H1 (cell line): ENCODE data around the gene FBXO46. TPM values are rescaled to one million over a fixed set of nuclear protein-coding genes. Genes with fewer than 3 reads are reported as not detected.

Experiments used
- BCL11A ChIP-seq, 2 experiments: IDR thresholded peaks; one replicate each; pipeline ENCODE4 v1.6.1; 2011; ENCODE audit warnings: low read depth in 2 of 2, low read length in 2 of 2, mild to moderate bottlenecking in 2 of 2
- CBX8 ChIP-seq: fragments of 300-800, 300-1000 bp; sonication (generic); IDR thresholded peaks from 2 replicates; pipeline ENCODE4 v1.7.1; 2016; ENCODE audit warnings: low read depth, low read length, borderline replicate concordance
- EP300 ChIP-seq, 2 experiments: IDR thresholded peaks; 1 replicate in 1 of 2; 2 replicates in 1 of 2; pipeline ENCODE4 v1.6.1; 2011 to 2012; ENCODE audit warnings: low read depth in 2 of 2, low read length in 2 of 2, mild to moderate bottlenecking in 2 of 2, borderline replicate concordance in 1 of 2, inconsistent platforms in 1 of 2, moderate library complexity in 1 of 2
- GTF2F1 ChIP-seq: IDR thresholded peaks from 2 replicates; pipeline ENCODE4 v1.6.1; 2012; ENCODE audit warnings: low read depth, low read length, improper control_type of control experiment, borderline replicate concordance
- HDAC2 ChIP-seq, 2 experiments: fragments of 300-600 bp in 1 of 2; sonication (generic) in 1 of 2; IDR thresholded peaks; 2 replicates each; pipeline ENCODE4 v1.6.1; 2011 to 2012; ENCODE audit warnings: low read depth in 2 of 2, low read length in 2 of 2, mild to moderate bottlenecking in 2 of 2, moderate library complexity in 2 of 2, borderline replicate concordance in 1 of 2, inconsistent platforms in 1 of 2
- KDM1A ChIP-seq: fragments of 200-600, 300-600 bp; sonication (generic); IDR thresholded peaks from 2 replicates; pipeline ENCODE4 v1.7.1; 2016; ENCODE audit warnings: mild to moderate bottlenecking, low read length, borderline replicate concordance
- MAFK ChIP-seq: IDR thresholded peaks from 2 replicates; pipeline ENCODE4 v1.6.1; 2012; ENCODE audit warnings: low read depth, mild to moderate bottlenecking, improper control_type of control experiment, low read length
- POLR2AphosphoS5 ChIP-seq: IDR thresholded peaks from 2 replicates; pipeline ENCODE4 v1.6.1; 2011; ENCODE audit warnings: low read depth, low read length
- RAD21 ChIP-seq, 2 experiments: IDR thresholded peaks in 1 of 2; conservative IDR thresholded peaks in 1 of 2; 2 replicates each; pipeline ENCODE4 v1.6.1; 2011; ENCODE audit warnings: low read depth in 2 of 2, low read length in 2 of 2, improper control_type of control experiment in 1 of 2, inconsistent platforms in 1 of 2, mild to moderate bottlenecking in 1 of 2, moderate library complexity in 1 of 2
- SIN3A ChIP-seq, 2 experiments: IDR thresholded peaks in 1 of 2; conservative IDR thresholded peaks in 1 of 2; 2 replicates each; pipeline ENCODE4 v1.6.1; 2011 to 2012; ENCODE audit warnings: low read length in 2 of 2, improper control_type of control experiment in 1 of 2, low read depth in 1 of 2, mild to moderate bottlenecking in 1 of 2
- TCF12 ChIP-seq: IDR thresholded peaks from 2 replicates; pipeline ENCODE4 v1.6.1; 2011; ENCODE audit warnings: low read depth, mild to moderate bottlenecking, low read length
- YY1 ChIP-seq: IDR thresholded peaks from 2 replicates; pipeline ENCODE4 v1.6.1; 2011; ENCODE audit warnings: low read depth, mild to moderate bottlenecking, low read length
- polyA plus RNA-seq, 7 experiments: library from polyadenylated mRNA; depleted of rRNA in 3 of 7; stranded (reverse) in 5 of 7; unstranded in 2 of 7; fragments of >200 nt in 5 of 7; fragments of 200-250 nt in 2 of 7; gene quantifications; 1 replicate in 5 of 7; 2 replicates in 1 of 7; 4 replicates in 1 of 7; pipeline versions ENCODE4 v1.2.1 to v1.2.3, GENCODE V29; 2011 to 2013; ENCODE audit warnings: missing spikeins in 2 of 7, mixed read lengths in 2 of 7
- total RNA-seq: library from RNA; stranded (reverse); fragmentation: NEBNext Ultra II Directional; extraction: Animal tissue kit (Norgen Biotek cat#: 25700); gene quantifications from 2 replicates; pipeline ENCODE4 v1.2.1, GENCODE V29; 2021
- TF ChIP-seq, protein P1 (sequence below): IDR thresholded peaks from 2 replicates; pipeline ENCODE4 v1.6.1; 2012; ENCODE audit warnings: low read length, inconsistent platforms
- TF ChIP-seq, protein P2 (sequence below): IDR thresholded peaks from 2 replicates; pipeline ENCODE4 v1.6.1; 2011; ENCODE audit warnings: low read length, improper control_type of control experiment
- TF ChIP-seq, protein P3 (sequence below): IDR thresholded peaks from 2 replicates; pipeline ENCODE4 v1.6.1; 2012; ENCODE audit warnings: inconsistent platforms
- TF ChIP-seq, protein P4 (sequence below): IDR thresholded peaks from 2 replicates; pipeline ENCODE4 v1.6.1; 2012; ENCODE audit warnings: inconsistent platforms

Gene FBXO46
- total and polyA plus RNA-seq, 2 of the 8 experiments (the other 6 are each of a cell fraction or from before 2014, with no cell fraction given), result 11.2 to 38.9 TPM

DNA sequence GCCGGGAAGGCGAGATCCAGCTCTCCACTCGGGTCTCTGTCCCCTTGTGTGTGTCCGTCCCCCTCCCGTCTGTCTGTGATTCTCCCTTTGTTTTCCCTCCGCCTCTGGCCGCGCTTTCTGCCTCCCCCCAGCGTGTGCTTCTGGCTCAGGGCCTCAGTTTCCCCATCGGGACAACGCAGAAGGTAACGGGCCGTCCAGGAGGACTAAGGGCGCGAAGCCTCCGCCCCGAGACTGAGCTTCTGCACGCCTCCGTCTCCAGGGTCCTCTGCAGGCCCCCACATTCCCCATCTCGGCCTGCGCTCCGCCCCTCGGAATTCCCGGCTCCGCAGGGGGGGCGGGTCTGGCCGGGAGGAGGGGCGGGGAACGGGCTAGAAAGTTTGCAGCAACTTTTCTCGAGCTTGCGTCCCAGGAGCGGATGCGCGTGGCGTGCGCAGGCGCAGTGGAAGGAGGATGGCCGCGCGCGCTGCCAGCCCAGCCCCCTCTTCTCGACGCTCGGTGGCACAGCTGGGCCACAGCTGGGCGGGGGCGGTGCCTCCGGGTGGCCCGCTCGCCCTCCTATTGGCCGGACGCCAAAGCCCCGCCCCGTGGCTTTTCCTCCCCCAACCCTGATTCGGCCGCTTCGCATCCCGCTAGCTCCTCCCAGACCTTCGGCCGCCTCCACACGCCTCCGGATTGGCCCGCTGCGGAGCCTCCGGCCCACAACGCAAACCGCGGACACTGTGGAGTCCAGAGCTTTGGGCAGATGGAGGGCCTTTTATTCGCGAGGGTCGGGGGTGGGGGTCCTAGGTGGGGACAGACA lies 38.5 kb upstream of the FBXO46 start, which contains the start of gene SIX5 (continued):
- TF ChIP-seq SIN3A (conservative IDR thresholded peaks at IDR 0.05 in 1 of 2, IDR thresholded peaks at IDR 0.05 in 1 of 2; ENCODE audit: low read depth in 1 of 2, low read length in 2 of 2) (peak; percentile 78 to 95; a peak in 2 of 4 replicates), YY1 (no peak), KDM1A (no peak), EP300 (IDR thresholded peaks at IDR 0.05; ENCODE audit: borderline replicate concordance in 1 of 2, low read depth in 2 of 2, low read length in 2 of 2) (no peak), POLR2AphosphoS5 (peak; percentile 97), RAD21 (IDR thresholded peaks at IDR 0.05 in 1 of 2, conservative IDR thresholded peaks at IDR 0.05 in 1 of 2; ENCODE audit: low read depth in 2 of 2, low read length in 2 of 2) (peak in 1 of 2 experiments; percentile 3; a peak in 1 of 4 replicates), MAFK (no peak), BCL11A (IDR thresholded peaks at IDR 0.05; ENCODE audit: low read depth in 2 of 2, low read length in 2 of 2) (no peak), TCF12 (peak; percentile 85; the same call in 1 of the 2 replicates), CBX8 (no peak), HDAC2 (IDR thresholded peaks at IDR 0.05; ENCODE audit: borderline replicate concordance in 1 of 2, low read depth in 2 of 2, low read length in 2 of 2) (0 out of 4 replicates have a peak, but pooled peaks have one; percentile 29 to 60), GTF2F1 (peak; percentile 85; the same call in 1 of the 2 replicates)
- TF ChIP-seq, protein P1, sequence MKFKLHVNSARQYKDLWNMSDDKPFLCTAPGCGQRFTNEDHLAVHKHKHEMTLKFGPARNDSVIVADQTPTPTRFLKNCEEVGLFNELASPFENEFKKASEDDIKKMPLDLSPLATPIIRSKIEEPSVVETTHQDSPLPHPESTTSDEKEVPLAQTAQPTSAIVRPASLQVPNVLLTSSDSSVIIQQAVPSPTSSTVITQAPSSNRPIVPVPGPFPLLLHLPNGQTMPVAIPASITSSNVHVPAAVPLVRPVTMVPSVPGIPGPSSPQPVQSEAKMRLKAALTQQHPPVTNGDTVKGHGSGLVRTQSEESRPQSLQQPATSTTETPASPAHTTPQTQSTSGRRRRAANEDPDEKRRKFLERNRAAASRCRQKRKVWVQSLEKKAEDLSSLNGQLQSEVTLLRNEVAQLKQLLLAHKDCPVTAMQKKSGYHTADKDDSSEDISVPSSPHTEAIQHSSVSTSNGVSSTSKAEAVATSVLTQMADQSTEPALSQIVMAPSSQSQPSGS, result peak; percentile 71; the same call in 1 of the 2 replicates
- TF ChIP-seq, protein P2, sequence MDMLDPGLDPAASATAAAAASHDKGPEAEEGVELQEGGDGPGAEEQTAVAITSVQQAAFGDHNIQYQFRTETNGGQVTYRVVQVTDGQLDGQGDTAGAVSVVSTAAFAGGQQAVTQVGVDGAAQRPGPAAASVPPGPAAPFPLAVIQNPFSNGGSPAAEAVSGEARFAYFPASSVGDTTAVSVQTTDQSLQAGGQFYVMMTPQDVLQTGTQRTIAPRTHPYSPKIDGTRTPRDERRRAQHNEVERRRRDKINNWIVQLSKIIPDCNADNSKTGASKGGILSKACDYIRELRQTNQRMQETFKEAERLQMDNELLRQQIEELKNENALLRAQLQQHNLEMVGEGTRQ, result peak; percentile 3; the same call in 1 of the 2 replicates
- TF ChIP-seq, protein P3, sequence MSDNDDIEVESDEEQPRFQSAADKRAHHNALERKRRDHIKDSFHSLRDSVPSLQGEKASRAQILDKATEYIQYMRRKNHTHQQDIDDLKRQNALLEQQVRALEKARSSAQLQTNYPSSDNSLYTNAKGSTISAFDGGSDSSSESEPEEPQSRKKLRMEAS, result peak; percentile 68; the same call in 1 of the 2 replicates
- TF ChIP-seq, protein P4, sequence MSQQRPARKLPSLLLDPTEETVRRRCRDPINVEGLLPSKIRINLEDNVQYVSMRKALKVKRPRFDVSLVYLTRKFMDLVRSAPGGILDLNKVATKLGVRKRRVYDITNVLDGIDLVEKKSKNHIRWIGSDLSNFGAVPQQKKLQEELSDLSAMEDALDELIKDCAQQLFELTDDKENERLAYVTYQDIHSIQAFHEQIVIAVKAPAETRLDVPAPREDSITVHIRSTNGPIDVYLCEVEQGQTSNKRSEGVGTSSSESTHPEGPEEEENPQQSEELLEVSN, result peak; percentile 62
- TF ChIP-seq, all 59 proteins: peak for 26
